GM12872 (cell line): ENCODE measurements around the gene IRF6.

ENCODE experiments used
- CTCF ChIP-seq: IDR thresholded peaks from 3 replicates; pipeline ENCODE4 v1.5.1; 2011; ENCODE audit warnings: low read depth, mild to moderate bottlenecking, low read length, moderate library complexity; ENCODE audit not compliant: insufficient read depth

The IRF6 gene

GRCh38 chr1:209845408-209845725 lies 39.4 kb upstream of the IRF6 start:
- TF ChIP-seq CTCF, result no peak

- TF ChIP-seq CTCF, result no peak
Measured at GRCh38 chr1:209844695-209845407, 38.9 kb upstream of the IRF6 start.

- TF ChIP-seq CTCF, result no peak
Measured at GRCh38 chr1:209840611-209841010, 34.7 kb upstream of the IRF6 start.

- no peak for TF ChIP-seq CTCF
Measured at GRCh38 chr1:209839875-209840546, 34.1 kb upstream of the IRF6 start.

- no peak for TF ChIP-seq CTCF
Measured at GRCh38 chr1:209838537-209838936, 32.6 kb upstream of the IRF6 start.

- TF ChIP-seq CTCF, result no peak
Measured at GRCh38 chr1:209837671-209838070, 31.7 kb upstream of the IRF6 start.

GRCh38 chr1:209835782-209836298 lies 29.9 kb upstream of the IRF6 start:
- no peak for TF ChIP-seq CTCF
